ENCODE measurements around the gene ACAT2.

Gene ACAT2

DNA sequence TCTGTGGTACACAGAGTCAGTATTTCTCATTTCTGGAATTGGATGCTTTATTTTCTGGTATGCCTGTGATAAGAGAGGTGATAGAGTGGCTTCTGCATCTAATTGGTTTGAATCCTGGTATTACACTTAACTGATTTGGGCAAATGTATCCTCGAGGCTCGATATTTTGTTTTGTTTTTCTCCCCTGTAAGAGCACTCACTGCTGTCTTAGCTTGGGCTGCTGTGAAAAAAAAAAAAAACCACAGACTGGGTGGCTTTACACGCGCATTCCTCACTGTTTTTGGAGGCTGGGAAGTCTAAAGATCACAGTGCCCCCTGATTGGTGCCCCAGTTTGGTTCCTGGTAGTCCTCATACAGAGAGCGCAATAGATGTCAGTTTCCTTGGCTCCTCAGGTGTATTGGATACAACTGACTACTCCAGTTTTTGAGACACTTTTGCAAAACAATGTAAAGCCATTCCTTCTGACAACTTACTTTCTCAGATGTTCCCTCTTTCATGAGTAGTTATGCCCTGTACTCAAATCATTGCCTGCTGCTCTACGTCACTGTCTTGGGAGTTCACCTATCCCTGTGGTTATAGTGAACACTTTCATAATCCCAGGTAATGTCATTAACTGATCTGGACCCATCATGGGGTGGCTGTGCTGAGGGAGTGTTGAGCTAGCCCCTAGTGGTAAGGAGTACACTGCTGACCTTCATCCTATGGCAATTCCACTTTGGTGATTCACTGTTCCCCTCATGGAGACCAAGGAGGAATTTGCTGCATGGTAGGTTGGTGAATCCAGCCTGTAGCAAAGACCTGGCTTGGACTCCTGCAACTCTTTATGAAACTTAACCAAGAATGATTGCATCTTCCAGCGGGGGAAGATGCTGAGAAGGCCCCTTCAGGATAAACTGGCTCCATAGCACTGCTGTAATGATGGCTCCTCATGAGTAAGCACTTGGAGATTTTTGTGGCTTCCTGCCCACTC lies 3.5 kb upstream of the ACAT2 start:
- no peak for TF ChIP-seq TAF1 (IDR thresholded peaks at IDR 0.05; ENCODE audit: low read depth)
- TF ChIP-seq TEAD4 (IDR thresholded peaks at IDR 0.05), result no peak
- no peak for TF ChIP-seq YY1 (IDR thresholded peaks at IDR 0.05; ENCODE audit: low read depth)
- TF ChIP-seq, protein P1, sequence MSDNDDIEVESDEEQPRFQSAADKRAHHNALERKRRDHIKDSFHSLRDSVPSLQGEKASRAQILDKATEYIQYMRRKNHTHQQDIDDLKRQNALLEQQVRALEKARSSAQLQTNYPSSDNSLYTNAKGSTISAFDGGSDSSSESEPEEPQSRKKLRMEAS (IDR thresholded peaks at IDR 0.05), result no peak
- no peak for TF ChIP-seq CEBPB (IDR thresholded peaks at IDR 0.05)
- TF ChIP-seq EGR1 (IDR thresholded peaks at IDR 0.05), result no peak

DNA sequence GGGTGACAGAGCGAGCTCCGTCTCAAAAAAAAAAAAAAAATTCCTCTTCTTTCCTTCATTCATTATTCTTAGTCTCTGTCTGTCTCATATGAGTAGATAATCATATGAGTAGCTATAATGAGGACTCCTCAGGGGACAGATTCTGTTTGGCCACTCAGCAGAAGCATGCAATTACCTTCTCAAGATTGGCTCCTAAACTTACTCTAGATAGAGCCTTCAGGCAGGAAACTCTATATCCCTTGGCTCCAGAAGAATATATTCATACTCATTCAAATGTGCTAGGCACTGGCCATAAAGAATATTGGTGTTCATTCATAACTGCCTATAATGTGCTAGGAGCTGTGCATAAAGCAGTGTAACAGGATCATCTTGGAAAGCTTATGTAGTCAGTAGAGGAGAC lies 2.2 kb upstream of the ACAT2 start:
- no peak for TF ChIP-seq TAF1 (IDR thresholded peaks at IDR 0.05; ENCODE audit: low read depth)
- TF ChIP-seq YY1 (IDR thresholded peaks at IDR 0.05; ENCODE audit: low read depth), result no peak
- no peak for TF ChIP-seq EGR1 (IDR thresholded peaks at IDR 0.05)
- TF ChIP-seq, protein P2, sequence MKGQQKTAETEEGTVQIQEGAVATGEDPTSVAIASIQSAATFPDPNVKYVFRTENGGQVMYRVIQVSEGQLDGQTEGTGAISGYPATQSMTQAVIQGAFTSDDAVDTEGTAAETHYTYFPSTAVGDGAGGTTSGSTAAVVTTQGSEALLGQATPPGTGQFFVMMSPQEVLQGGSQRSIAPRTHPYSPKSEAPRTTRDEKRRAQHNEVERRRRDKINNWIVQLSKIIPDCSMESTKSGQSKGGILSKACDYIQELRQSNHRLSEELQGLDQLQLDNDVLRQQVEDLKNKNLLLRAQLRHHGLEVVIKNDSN (IDR thresholded peaks at IDR 0.05), result no peak
- TF ChIP-seq FOXM1 (IDR thresholded peaks at IDR 0.05; ENCODE audit: borderline replicate concordance, low read depth), result no peak
- TF ChIP-seq TCF12 (IDR thresholded peaks at IDR 0.05; ENCODE audit: low read depth), result no peak
- TF ChIP-seq TEAD4 (IDR thresholded peaks at IDR 0.05), result no peak
- no peak for TF ChIP-seq EP300 (IDR thresholded peaks at IDR 0.05; ENCODE audit: borderline replicate concordance)
- TF ChIP-seq, protein P1 (IDR thresholded peaks at IDR 0.05), result no peak
- TF ChIP-seq CEBPB (IDR thresholded peaks at IDR 0.05), result no peak
- no peak for TF ChIP-seq CREB1 (IDR thresholded peaks at IDR 0.05; ENCODE audit: low read depth)
- TF ChIP-seq, protein P3, sequence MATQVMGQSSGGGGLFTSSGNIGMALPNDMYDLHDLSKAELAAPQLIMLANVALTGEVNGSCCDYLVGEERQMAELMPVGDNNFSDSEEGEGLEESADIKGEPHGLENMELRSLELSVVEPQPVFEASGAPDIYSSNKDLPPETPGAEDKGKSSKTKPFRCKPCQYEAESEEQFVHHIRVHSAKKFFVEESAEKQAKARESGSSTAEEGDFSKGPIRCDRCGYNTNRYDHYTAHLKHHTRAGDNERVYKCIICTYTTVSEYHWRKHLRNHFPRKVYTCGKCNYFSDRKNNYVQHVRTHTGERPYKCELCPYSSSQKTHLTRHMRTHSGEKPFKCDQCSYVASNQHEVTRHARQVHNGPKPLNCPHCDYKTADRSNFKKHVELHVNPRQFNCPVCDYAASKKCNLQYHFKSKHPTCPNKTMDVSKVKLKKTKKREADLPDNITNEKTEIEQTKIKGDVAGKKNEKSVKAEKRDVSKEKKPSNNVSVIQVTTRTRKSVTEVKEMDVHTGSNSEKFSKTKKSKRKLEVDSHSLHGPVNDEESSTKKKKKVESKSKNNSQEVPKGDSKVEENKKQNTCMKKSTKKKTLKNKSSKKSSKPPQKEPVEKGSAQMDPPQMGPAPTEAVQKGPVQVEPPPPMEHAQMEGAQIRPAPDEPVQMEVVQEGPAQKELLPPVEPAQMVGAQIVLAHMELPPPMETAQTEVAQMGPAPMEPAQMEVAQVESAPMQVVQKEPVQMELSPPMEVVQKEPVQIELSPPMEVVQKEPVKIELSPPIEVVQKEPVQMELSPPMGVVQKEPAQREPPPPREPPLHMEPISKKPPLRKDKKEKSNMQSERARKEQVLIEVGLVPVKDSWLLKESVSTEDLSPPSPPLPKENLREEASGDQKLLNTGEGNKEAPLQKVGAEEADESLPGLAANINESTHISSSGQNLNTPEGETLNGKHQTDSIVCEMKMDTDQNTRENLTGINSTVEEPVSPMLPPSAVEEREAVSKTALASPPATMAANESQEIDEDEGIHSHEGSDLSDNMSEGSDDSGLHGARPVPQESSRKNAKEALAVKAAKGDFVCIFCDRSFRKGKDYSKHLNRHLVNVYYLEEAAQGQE (IDR thresholded peaks at IDR 0.05; ENCODE audit: low read depth), result no peak
- TF ChIP-seq NFIC (IDR thresholded peaks at IDR 0.05), result no peak
- no peak for TF ChIP-seq ZBTB7A (IDR thresholded peaks at IDR 0.05; ENCODE audit: low read depth)
- no peak for TF ChIP-seq RAD21 (IDR thresholded peaks at IDR 0.05; ENCODE audit: low read depth)

DNA sequence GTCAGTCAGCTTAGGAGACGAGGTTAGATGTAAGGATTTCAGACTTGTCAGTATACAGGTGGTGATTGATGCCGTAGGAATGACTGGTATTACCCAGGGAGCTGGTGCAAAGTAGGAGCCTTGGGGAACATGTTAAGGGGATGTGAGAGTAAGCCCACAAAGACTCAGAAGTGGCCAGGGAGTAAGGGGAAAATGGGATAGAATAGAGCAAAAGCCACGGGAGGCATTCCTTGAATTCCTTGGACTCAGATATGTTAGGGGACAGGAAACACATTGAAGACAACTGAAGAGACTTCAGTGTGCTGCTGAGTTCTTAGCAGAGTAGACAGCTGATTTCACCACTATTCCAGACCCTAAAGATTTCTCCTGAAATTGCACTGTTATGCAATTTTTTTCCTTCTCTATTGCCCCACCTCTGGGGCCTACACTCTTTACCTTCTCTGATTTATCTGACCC lies 1.2 kb upstream of the ACAT2 start:
- TF ChIP-seq CREB1 (IDR thresholded peaks at IDR 0.05; ENCODE audit: low read depth) (no peak), EGR1 (IDR thresholded peaks at IDR 0.05) (no peak), TEAD4 (IDR thresholded peaks at IDR 0.05) (peak; percentile 83)
- TF ChIP-seq, protein P2 (IDR thresholded peaks at IDR 0.05), result no peak

DNA sequence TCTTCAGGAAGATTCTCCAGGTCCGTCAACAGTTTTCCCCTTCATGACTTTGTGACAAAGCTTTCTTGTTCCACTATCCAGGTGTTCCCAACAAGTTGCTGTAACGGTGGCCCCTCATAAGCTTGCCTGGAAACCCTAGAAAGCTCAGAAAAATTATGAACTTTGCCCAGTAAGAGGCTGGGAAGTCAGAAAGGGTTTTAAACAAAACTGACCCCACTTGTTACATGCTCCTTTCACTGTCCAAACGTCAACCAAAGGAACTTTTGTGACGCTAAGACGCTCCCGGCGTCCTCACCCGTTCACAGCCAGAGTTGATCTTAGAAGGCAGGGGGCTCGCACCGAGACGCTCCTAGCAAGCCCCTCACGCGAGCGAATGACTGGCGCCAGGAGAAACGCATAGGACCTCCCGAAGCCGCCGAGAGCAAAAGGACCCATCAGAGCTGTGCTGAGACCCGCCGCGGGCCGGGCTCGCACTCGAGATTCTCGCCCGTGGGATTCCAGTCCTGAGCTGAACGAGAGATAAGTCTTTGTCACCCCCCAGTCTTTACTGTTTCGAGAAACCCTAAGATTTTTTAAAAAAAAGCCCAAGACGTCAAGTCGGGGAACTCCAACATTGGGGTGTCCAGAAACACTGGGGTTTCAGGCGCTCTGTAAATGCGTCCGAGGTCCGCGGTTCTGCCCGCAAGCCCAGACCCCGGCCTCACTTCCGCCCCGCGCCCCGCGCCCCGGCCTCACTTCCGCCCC lies 544 bp upstream of the ACAT2 start:
- TF ChIP-seq TEAD4 (IDR thresholded peaks at IDR 0.05) (no peak), ZBTB7A (IDR thresholded peaks at IDR 0.05; ENCODE audit: low read depth) (peak; percentile 61; the same call in 1 of the 2 replicates), EP300 (IDR thresholded peaks at IDR 0.05; ENCODE audit: borderline replicate concordance) (0 out of 2 replicates have a peak, but pooled peaks have one; percentile 12), YY1 (IDR thresholded peaks at IDR 0.05; ENCODE audit: low read depth) (no peak)
- TF ChIP-seq, protein P1 (IDR thresholded peaks at IDR 0.05), result no peak; the same call in 1 of the 2 replicates

DNA sequence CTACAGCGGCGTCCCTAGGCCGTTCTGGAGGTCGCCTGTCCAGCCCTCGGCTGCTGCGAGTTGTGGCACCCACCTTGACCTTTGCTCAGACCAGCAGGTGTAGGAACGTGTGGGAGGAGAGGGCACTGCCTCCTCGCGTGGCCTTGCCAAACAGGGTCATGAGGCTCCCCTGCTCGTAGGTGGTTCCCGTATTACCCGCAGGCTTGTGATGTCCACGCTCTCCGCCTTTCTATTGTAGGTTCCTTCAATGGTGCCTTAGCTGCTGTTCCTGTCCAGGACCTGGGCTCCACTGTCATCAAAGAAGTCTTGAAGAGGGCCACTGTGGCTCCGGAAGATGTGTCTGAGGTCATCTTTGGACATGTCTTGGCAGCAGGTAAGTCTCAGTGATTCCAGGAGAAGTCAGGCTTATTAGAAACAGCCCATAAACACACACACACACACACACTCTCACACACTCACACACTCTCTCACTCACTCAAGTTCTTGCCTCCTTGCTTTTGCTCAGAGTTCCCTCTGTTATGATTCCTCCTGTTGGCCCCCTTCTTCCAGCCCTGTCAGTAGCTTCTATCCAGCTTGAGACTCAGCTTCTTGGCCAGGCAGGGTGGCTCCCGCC lies 942 bp downstream of the ACAT2 start:
- TF ChIP-seq RAD21 (IDR thresholded peaks at IDR 0.05; ENCODE audit: low read depth) (no peak), ZBTB7A (IDR thresholded peaks at IDR 0.05; ENCODE audit: low read depth) (no peak), TAF1 (IDR thresholded peaks at IDR 0.05; ENCODE audit: low read depth) (no peak), NFIC (IDR thresholded peaks at IDR 0.05) (no peak), CREB1 (IDR thresholded peaks at IDR 0.05; ENCODE audit: low read depth) (no peak), EP300 (IDR thresholded peaks at IDR 0.05; ENCODE audit: borderline replicate concordance) (no peak), CEBPB (IDR thresholded peaks at IDR 0.05) (no peak), YY1 (IDR thresholded peaks at IDR 0.05; ENCODE audit: low read depth) (no peak), FOXM1 (IDR thresholded peaks at IDR 0.05; ENCODE audit: borderline replicate concordance, low read depth) (no peak), EGR1 (IDR thresholded peaks at IDR 0.05) (no peak), TCF12 (IDR thresholded peaks at IDR 0.05; ENCODE audit: low read depth) (no peak), TEAD4 (IDR thresholded peaks at IDR 0.05) (no peak)
- TF ChIP-seq, protein P3 (IDR thresholded peaks at IDR 0.05; ENCODE audit: low read depth), result no peak
- TF ChIP-seq, protein P1 (IDR thresholded peaks at IDR 0.05), result no peak
- TF ChIP-seq, protein P2 (IDR thresholded peaks at IDR 0.05), result no peak

All from Ishikawa (cell line).